ENCODE data around the gene GPR31. TPM values are rescaled to one million over a fixed set of nuclear protein-coding genes. Genes with fewer than 3 reads are reported as not detected.
A peak's percentile ranks its signal among the peaks of the same experiment; 100 is the strongest.

Gene GPR31
- polyA plus RNA-seq, 3 donors = not detected

DNA sequence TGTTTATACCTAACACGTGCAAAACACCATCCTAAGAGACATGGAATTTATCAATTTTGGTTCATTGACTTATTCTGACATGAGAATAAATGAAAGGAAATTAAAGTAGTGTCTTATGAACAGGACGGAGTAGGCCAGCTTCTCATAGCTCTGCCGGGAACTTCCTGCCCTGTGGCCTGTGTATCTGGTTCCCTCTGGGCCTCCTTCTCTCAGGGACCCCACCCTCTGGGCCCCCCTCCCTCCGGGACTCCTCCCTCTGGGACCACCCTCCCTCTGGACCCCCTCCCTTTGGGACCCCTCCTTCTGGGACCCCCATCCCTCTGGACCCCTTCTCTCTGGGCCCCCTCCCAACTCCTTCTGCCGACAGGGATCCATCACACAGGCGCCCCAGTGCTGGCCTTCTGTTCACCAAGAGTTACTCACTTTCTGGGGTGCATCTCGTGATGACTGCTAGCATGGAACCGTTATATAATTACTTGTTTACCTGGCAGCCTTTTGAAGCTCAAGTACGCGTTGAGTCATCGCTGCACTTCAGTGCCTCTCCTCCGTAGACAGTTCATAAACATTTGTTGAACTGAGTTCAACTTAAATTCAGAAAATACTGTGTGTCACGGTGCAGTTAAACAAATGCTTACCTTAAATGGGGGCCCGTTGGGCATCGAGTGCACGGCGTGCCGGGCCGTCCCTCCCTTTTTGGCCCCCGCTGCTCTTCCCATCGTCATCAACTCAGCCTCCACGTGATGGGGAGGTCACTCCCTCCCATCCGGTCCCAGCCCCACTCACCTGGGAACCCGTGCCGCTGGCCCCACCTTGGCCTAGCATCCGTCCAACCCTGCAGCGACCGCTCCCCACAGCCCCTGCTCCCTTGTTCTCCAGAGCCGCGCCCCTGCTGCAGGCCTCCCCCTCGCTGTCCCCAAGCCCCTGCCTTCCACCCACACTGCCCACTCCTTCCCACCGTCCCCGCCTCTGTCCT is 26.8 kb downstream of the GPR31 start:
- no peaks in the 10 kb centered on the region for H3K36me3 ChIP-seq (replicated peaks in 1 of 2; ENCODE audit: control insufficient read depth in 1 of 2, insufficient read depth in 2 of 2, low read length in 2 of 2)
- Mint-ChIP-seq H3K9me3 (peaks cover 0 to 5% (median 4%) of the 10 kb centered on the region in 7 donors), H3K27ac (peak overlapping the region in 1 of 7 donors; percentile 85), H3K4me1 (no peaks in the 10 kb centered on the region), H3K27me3 (ENCODE audit: low read depth in 3 of 3) (peaks cover 0 to 6% (median 5%) of the 10 kb centered on the region in 3 donors), H3K4me3 (no peak overlapping the region), H3K36me3 (no peaks in the 10 kb centered on the region)
- no peaks in the 10 kb centered on the region for H3K27me3 ChIP-seq (ENCODE audit: control insufficient read depth in 2 of 2, insufficient read depth in 2 of 2, low read length in 2 of 2)
- H3K4me2 ChIP-seq (replicated peaks; ENCODE audit: extremely low read depth, low read length, poor library complexity, severe bottlenecking) = no peak overlapping the region
- 95% methylated on average over 25 of the region's 33 CpGs for WGBS (ENCODE audit: insufficient coverage)
- H3K79me2 ChIP-seq (ENCODE audit: insufficient read depth, low read length) = no peaks in the 10 kb centered on the region
- no peak overlapping the region for H3K9ac ChIP-seq (ENCODE audit: insufficient read depth, low read length, poor library complexity, severe bottlenecking)
- H3K27ac ChIP-seq (ENCODE audit: low read depth in 1 of 2, low read length in 2 of 2) = no peak overlapping the region
- no peaks in the 10 kb centered on the region for H4K20me1 ChIP-seq (ENCODE audit: insufficient read depth, low read length)
- intact Hi-C loops (cut with micrococcal nuclease) = no loop called here
- H3K4me3 ChIP-seq (replicated peaks in 1 of 3; ENCODE audit: low read depth in 2 of 3, low read length in 3 of 3) = no peak overlapping the region
- no peak overlapping the region for H2AFZ ChIP-seq (ENCODE audit: insufficient read depth, low read depth, low read length, poor library complexity, severe bottlenecking)
- H3K4me1 ChIP-seq (ENCODE audit: control insufficient read depth in 1 of 2, insufficient read depth in 2 of 2, low read length in 2 of 2) = no peaks in the 10 kb centered on the region
- TF ChIP-seq, protein P1, sequence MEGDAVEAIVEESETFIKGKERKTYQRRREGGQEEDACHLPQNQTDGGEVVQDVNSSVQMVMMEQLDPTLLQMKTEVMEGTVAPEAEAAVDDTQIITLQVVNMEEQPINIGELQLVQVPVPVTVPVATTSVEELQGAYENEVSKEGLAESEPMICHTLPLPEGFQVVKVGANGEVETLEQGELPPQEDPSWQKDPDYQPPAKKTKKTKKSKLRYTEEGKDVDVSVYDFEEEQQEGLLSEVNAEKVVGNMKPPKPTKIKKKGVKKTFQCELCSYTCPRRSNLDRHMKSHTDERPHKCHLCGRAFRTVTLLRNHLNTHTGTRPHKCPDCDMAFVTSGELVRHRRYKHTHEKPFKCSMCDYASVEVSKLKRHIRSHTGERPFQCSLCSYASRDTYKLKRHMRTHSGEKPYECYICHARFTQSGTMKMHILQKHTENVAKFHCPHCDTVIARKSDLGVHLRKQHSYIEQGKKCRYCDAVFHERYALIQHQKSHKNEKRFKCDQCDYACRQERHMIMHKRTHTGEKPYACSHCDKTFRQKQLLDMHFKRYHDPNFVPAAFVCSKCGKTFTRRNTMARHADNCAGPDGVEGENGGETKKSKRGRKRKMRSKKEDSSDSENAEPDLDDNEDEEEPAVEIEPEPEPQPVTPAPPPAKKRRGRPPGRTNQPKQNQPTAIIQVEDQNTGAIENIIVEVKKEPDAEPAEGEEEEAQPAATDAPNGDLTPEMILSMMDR (IDR thresholded peaks at IDR 0.05) = no peak
- H3K9me3 ChIP-seq (replicated peaks in 1 of 2; ENCODE audit: control insufficient read depth in 1 of 2, insufficient read depth in 1 of 2, low read length in 2 of 2) = peaks cover 0 to 6% of the 10 kb centered on the region in 2 donors
- no peak for DNase-seq

DNA sequence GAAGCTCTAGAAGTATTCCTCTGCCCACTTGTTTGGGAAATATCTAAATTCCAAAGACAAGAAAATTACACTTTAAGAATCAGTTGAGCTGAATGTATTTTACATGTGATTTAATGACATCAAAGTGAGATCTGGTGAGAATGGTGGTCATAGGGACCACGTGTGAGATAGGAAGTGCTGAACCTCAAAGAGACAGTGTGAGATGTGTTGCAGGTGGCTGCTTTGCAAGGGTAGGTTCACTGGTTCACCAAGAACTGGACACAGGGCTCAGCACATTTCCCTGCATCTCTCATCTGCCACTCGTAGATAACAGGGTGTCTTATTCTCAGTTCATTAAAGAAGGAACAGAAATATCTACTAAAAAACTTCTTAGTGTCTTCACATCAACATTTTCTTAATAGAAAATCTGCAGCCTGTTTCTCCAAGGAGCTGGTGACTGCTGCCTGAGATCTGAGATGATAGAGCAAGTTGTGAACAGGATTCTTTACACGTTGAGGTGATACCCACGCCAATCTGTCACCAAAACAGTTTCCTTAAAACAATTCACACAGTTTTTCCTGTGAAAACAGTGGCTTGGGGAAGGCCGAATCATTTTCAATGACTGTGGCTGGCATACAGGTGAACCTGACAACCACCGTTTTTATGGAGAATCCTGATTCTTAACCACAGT is 27.6 kb downstream of the GPR31 start:
- Mint-ChIP-seq H3K27me3 (ENCODE audit: low read depth in 3 of 3) (peaks cover 0 to 6% (median 5%) of the 10 kb centered on the region in 3 donors), H3K4me1 (peaks cover 3% of the 10 kb centered on the region), H3K36me3 (no peaks in the 10 kb centered on the region), H3K9me3 (peaks cover 0 to 5% (median 4%) of the 10 kb centered on the region in 7 donors), H3K4me3 (no peak overlapping the region), H3K27ac (no peak overlapping the region)
- Histone ChIP-seq H3K36me3 (replicated peaks in 1 of 2; ENCODE audit: control insufficient read depth in 1 of 2, insufficient read depth in 2 of 2, low read length in 2 of 2) (no peaks in the 10 kb centered on the region), H3K4me3 (replicated peaks in 1 of 3; ENCODE audit: low read depth in 2 of 3, low read length in 3 of 3) (no peak overlapping the region), H3K27ac (ENCODE audit: low read depth in 1 of 2, low read length in 2 of 2) (no peak overlapping the region), H3K9me3 (replicated peaks in 1 of 2; ENCODE audit: control insufficient read depth in 1 of 2, insufficient read depth in 1 of 2, low read length in 2 of 2) (peaks cover 0 to 6% of the 10 kb centered on the region in 2 donors), H4K20me1 (ENCODE audit: insufficient read depth, low read length) (no peaks in the 10 kb centered on the region), H3K27me3 (ENCODE audit: control insufficient read depth in 2 of 2, insufficient read depth in 2 of 2, low read length in 2 of 2) (no peaks in the 10 kb centered on the region), H3K9ac (ENCODE audit: insufficient read depth, low read length, poor library complexity, severe bottlenecking) (no peak overlapping the region), H2AFZ (ENCODE audit: insufficient read depth, low read depth, low read length, poor library complexity, severe bottlenecking) (no peak overlapping the region), H3K79me2 (ENCODE audit: insufficient read depth, low read length) (no peaks in the 10 kb centered on the region), H3K4me2 (replicated peaks; ENCODE audit: extremely low read depth, low read length, poor library complexity, severe bottlenecking) (no peak overlapping the region), H3K4me1 (ENCODE audit: control insufficient read depth in 1 of 2, insufficient read depth in 2 of 2, low read length in 2 of 2) (peaks cover 4% of the 10 kb centered on the region in 2 donors)
- intact Hi-C loops (cut with micrococcal nuclease) = no loop called here
- 17% methylated on average over 1 of the region's 6 CpGs for WGBS (ENCODE audit: insufficient coverage)
- TF ChIP-seq, protein P1 (IDR thresholded peaks at IDR 0.05) = no peak
- no peak for DNase-seq
